IMR-90 (cell line): ENCODE results near the gene ALKBH3. TPM values are rescaled to one million over a fixed set of nuclear protein-coding genes. Genes with fewer than 3 reads are reported as not detected.

Source experiments
- ATAC-seq: fragments of 200-7000 bp; cut with Tn5 transposase; 2 replicates; pipeline ENCODE4 v1.9.1; 2020; ENCODE audit warnings: low read depth, mild to moderate bottlenecking, moderate library complexity
- BruUV-seq: library from RNA; stranded (reverse); fragments of 400-500 nt; replicated peaks from 2 replicates; lab custom pipeline; 2021; lab: Mats Ljungman, UMichigan
- CTCF ChIA-PET: fragments of 300-600 bp; formaldehyde crosslinking; extraction: SDS; loops from one replicate; lab custom pipeline; 2021; ENCODE audit warnings: antibody characterized with exemption; lab: Yijun Ruan, JAX
- POLR2A ChIA-PET: fragments of 300-600 bp; sonication (Branson Sonifier 250); formaldehyde crosslinking; loops from one replicate; lab custom pipeline; 2022; ENCODE audit warnings: antibody characterized with exemption; ENCODE audit not compliant: unreplicated experiment; lab: Charles Lee
- DNase-seq: peaks from one replicate; pipeline ENCODE4 v3.0.0; 2013
- H2AFZ ChIP-seq: replicated peaks from 2 replicates; pipeline ENCODE3; 2013; ENCODE audit warnings: low read length, mild to moderate bottlenecking; ENCODE audit not compliant: poor library complexity
- H2AK5ac ChIP-seq: 2 replicates; pipeline ENCODE4 v1.6.1; 2013; ENCODE audit warnings: low read depth, low read length, inconsistent platforms
- H2AK9ac ChIP-seq: replicated peaks from 2 replicates; pipeline ENCODE3; 2013; ENCODE audit warnings: mild to moderate bottlenecking, low read depth, low read length, moderate library complexity; ENCODE audit not compliant: poor library complexity
- H2BK120ac ChIP-seq: 2 replicates; pipeline ENCODE4 v1.6.1; 2013; ENCODE audit warnings: low read depth, low read length, inconsistent platforms
- H2BK15ac ChIP-seq: 3 replicates; pipeline ENCODE4 v1.6.1; 2013; ENCODE audit warnings: low read depth, low read length, inconsistent platforms
- H2BK20ac ChIP-seq: 2 replicates; pipeline ENCODE4 v1.6.1; 2013; ENCODE audit warnings: low read depth, mild to moderate bottlenecking, inconsistent platforms, low read length, moderate library complexity
- H2BK5ac ChIP-seq: 2 replicates; pipeline ENCODE4 v1.6.1; 2013; ENCODE audit warnings: mild to moderate bottlenecking, low read depth, low read length, inconsistent platforms; ENCODE audit not compliant: poor library complexity, severe bottlenecking
- H3K14ac ChIP-seq: replicated peaks from 2 replicates; pipeline ENCODE4 v1.6.1; 2013; ENCODE audit warnings: low read depth, low read length, inconsistent platforms
- H3K18ac ChIP-seq: 2 replicates; pipeline ENCODE4 v1.6.1; 2013; ENCODE audit warnings: low read depth, low read length, control low read depth
- H3K23ac ChIP-seq: 2 replicates; pipeline ENCODE4 v1.6.1; 2013; ENCODE audit warnings: low read depth, low read length, inconsistent platforms
- H3K27ac ChIP-seq: 2 replicates; pipeline ENCODE4 v1.5.1; 2013; ENCODE audit warnings: mild to moderate bottlenecking, control low read depth, low read length; ENCODE audit not compliant: insufficient read depth
- H3K27me3 ChIP-seq: 2 replicates; pipeline ENCODE4 v1.6.1; 2013; ENCODE audit warnings: low read length; ENCODE audit not compliant: control insufficient read depth, insufficient read depth
- H3K36me3 ChIP-seq: 2 replicates; pipeline ENCODE4 v1.6.1; 2013; ENCODE audit warnings: low read length, mixed read lengths; ENCODE audit not compliant: control insufficient read depth, insufficient read depth
- H3K4ac ChIP-seq: 2 replicates; pipeline ENCODE4 v1.6.1; 2013; ENCODE audit warnings: low read depth, low read length, inconsistent platforms
- H3K4me1 ChIP-seq: 2 replicates; pipeline ENCODE4 v1.6.1; 2013; ENCODE audit warnings: low read length, mixed read lengths; ENCODE audit not compliant: control insufficient read depth, insufficient read depth
- H3K4me2 ChIP-seq: 2 replicates; pipeline ENCODE4 v1.6.1; 2013; ENCODE audit warnings: low read depth, mild to moderate bottlenecking, control low read depth, low read length, moderate library complexity
- H3K4me3 ChIP-seq: 2 replicates; pipeline ENCODE4 v1.5.1; 2013; ENCODE audit warnings: low read depth, mild to moderate bottlenecking, control low read depth, low read length, moderate library complexity; ENCODE audit not compliant: insufficient read depth
- H3K56ac ChIP-seq: 2 replicates; pipeline ENCODE4 v1.6.1; 2013; ENCODE audit warnings: low read length, inconsistent platforms; ENCODE audit not compliant: insufficient read depth; ENCODE audit errors: extremely low read depth
- H3K79me1 ChIP-seq, 2 experiments: 2 replicates each; pipeline ENCODE4 v1.6.1; 2013; ENCODE audit warnings: low read length in 2 of 2, inconsistent platforms in 1 of 2, low read depth in 1 of 2
- H3K9ac ChIP-seq: 2 replicates; pipeline ENCODE4 v1.6.1; 2013; ENCODE audit warnings: low read depth, low read length, control low read depth
- H3K9me1 ChIP-seq: 2 replicates; pipeline ENCODE4 v1.6.1; 2013; ENCODE audit warnings: low read length, inconsistent platforms; ENCODE audit not compliant: insufficient read depth
- H3K9me3 ChIP-seq: 2 replicates; pipeline ENCODE4 v1.6.1; 2013; ENCODE audit warnings: low read length; ENCODE audit not compliant: control insufficient read depth, insufficient read depth
- H4K20me1 ChIP-seq: 2 replicates; pipeline ENCODE4 v1.6.1; 2013; ENCODE audit warnings: low read length, inconsistent platforms; ENCODE audit not compliant: insufficient read depth
- H4K5ac ChIP-seq: 2 replicates; pipeline ENCODE4 v1.6.1; 2013; ENCODE audit warnings: mild to moderate bottlenecking, low read depth, low read length, control low read depth
- H4K8ac ChIP-seq, 2 experiments: 2 replicates each; pipeline ENCODE4 v1.6.1; 2013; ENCODE audit warnings: low read depth in 2 of 2, low read length in 2 of 2, control low read depth in 1 of 2, inconsistent platforms in 1 of 2
- H4K91ac ChIP-seq: 2 replicates; pipeline ENCODE4 v1.6.1; 2013; ENCODE audit warnings: low read depth, low read length, inconsistent platforms; ENCODE audit not compliant: insufficient read depth
- BHLHE40 ChIP-seq: fragments of 150-350 bp; IDR thresholded peaks from 2 replicates; pipeline ENCODE4 v1.6.1; 2016; ENCODE audit warnings: mild to moderate bottlenecking, low read depth, low read length
- CEBPB ChIP-seq: IDR thresholded peaks from 2 replicates; pipeline ENCODE4 v1.6.1; 2012; ENCODE audit warnings: low read depth, low read length, improper control_type of control experiment
- CHD1 ChIP-seq: IDR thresholded peaks from 2 replicates; pipeline ENCODE4 v1.6.1; 2012; ENCODE audit warnings: low read depth, low read length, improper control_type of control experiment
- CTCF ChIP-seq: conservative IDR thresholded peaks from 2 replicates; pipeline ENCODE4 v1.5.1; 2012; ENCODE audit warnings: mild to moderate bottlenecking, low read depth, low read length, improper control_type of control experiment
- ELK1 ChIP-seq: fragments of 150-350 bp; IDR thresholded peaks from 2 replicates; pipeline ENCODE4 v1.6.1; 2016; ENCODE audit warnings: low read depth, mild to moderate bottlenecking, low read length, moderate library complexity, borderline replicate concordance
- FOS ChIP-seq: fragments of 150-350 bp; IDR thresholded peaks from 2 replicates; pipeline ENCODE4 v1.6.1; 2016; ENCODE audit warnings: low read depth, low read length
- MAFK ChIP-seq: IDR thresholded peaks from 2 replicates; pipeline ENCODE4 v1.6.1; 2012; ENCODE audit warnings: low read depth, low read length, improper control_type of control experiment
- MAZ ChIP-seq: IDR thresholded peaks from 2 replicates; pipeline ENCODE4 v1.6.1; 2012; ENCODE audit warnings: low read depth, mild to moderate bottlenecking, low read length, improper control_type of control experiment, moderate library complexity, borderline replicate concordance
- MXI1 ChIP-seq: IDR thresholded peaks from 2 replicates; pipeline ENCODE4 v1.6.1; 2012; ENCODE audit warnings: low read depth, mild to moderate bottlenecking, low read length, moderate library complexity, borderline replicate concordance
- NFE2L2 ChIP-seq: fragments of 150-350 bp; IDR thresholded peaks from 2 replicates; pipeline ENCODE4 v1.6.1; 2016; ENCODE audit warnings: low read depth, mild to moderate bottlenecking, low read length
- POLR2A ChIP-seq: IDR thresholded peaks from 2 replicates; pipeline ENCODE4 v1.6.1; 2012; ENCODE audit warnings: mild to moderate bottlenecking, low read depth, low read length
- RAD21 ChIP-seq: IDR thresholded peaks from 2 replicates; pipeline ENCODE4 v1.6.1; 2012; ENCODE audit warnings: low read length, improper control_type of control experiment
- RCOR1 ChIP-seq: IDR thresholded peaks from 2 replicates; pipeline ENCODE4 v1.6.1; 2012; ENCODE audit warnings: mild to moderate bottlenecking, low read length, improper control_type of control experiment; ENCODE audit not compliant: insufficient replicate concordance
- RFX5 ChIP-seq: IDR thresholded peaks from 2 replicates; pipeline ENCODE4 v1.8.0; 2012; ENCODE audit warnings: low read depth, mild to moderate bottlenecking, low read length, moderate library complexity
- SMC3 ChIP-seq: fragments of 150-350 bp; IDR thresholded peaks from 2 replicates; pipeline ENCODE4 v1.6.1; 2016; ENCODE audit warnings: low read depth, mild to moderate bottlenecking, antibody characterized with exemption, low read length, moderate library complexity
- USF2 ChIP-seq: fragments of 150-350 bp; IDR thresholded peaks from 2 replicates; pipeline ENCODE4 v1.6.1; 2017; ENCODE audit warnings: mild to moderate bottlenecking, antibody characterized with exemption, low read length, low read depth
- dilution Hi-C: fragments of 300-500 bp; cut with HindIII; formaldehyde crosslinking; loops from one replicate; pipeline ENCODE4 v1.14.3; 2018; ENCODE audit warnings: low sequenced_read_pairs; ENCODE audit not compliant: unreplicated experiment
- in situ Hi-C: fragments of 300-500 bp; cut with MboI; formaldehyde crosslinking; loops from 3 replicates; pipeline ENCODE4 v1.14.3; 2019; ENCODE audit warnings: low sequenced_read_pairs, inconsistent platforms, mixed read lengths
- intact Hi-C: fragments of 100-400 bp; cut with micrococcal nuclease; formaldehyde crosslinking; loops from 2 replicates; pipeline ENCODE4 v1.10.0; 2022
- polyA plus RNA-seq, 3 experiments: library from polyadenylated mRNA; depleted of rRNA; stranded (reverse); fragments of >200 nt; gene quantifications; 2 replicates each; pipeline ENCODE4 v1.2.3, GENCODE V29; 2012; ENCODE audit warnings: low replicate concordance in 1 of 3
- total RNA-seq: library from RNA; depleted of rRNA; stranded (reverse); fragments of >200 nt; gene quantifications from 2 replicates; pipeline ENCODE4 v1.2.3, GENCODE V29; 2012

The ALKBH3 gene
- total and polyA plus RNA-seq, 2 of the 4 experiments (the other 2 are of a cell fraction): 27.7 to 62.9 TPM

GRCh38 chr11:43918662-43919061 lies 38.0 kb downstream of the ALKBH3 start:
- no peak overlapping the region for H3K27ac ChIP-seq
- peaks cover 21% of the 10 kb centered on the region for H4K20me1 ChIP-seq
- H3K4me2 ChIP-seq: no peak overlapping the region
- in situ Hi-C loops (no loop called here), dilution Hi-C loops (loop anchor here (25.0 kb wide), 1 partner anchor 119 kb away; the partner anchor contains the start of gene ACCSL), intact Hi-C loops (no loop called here)
- ChIA-PET CTCF (interaction anchor here (0.6 to 1.0 kb wide), 2 partner anchors 14 to 1452 kb away, joined by 3 read pairs; no protein-coding TSS in a partner anchor), POLR2A (no interaction called here)
- H2BK15ac ChIP-seq: no peak overlapping the region
- no peak overlapping the region; the same call in 1 of the 2 replicates for H2AK5ac ChIP-seq
- no peak overlapping the region for H3K4ac ChIP-seq
- no peak overlapping the region for H4K8ac ChIP-seq
- no peak overlapping the region for H4K5ac ChIP-seq
- H2BK5ac ChIP-seq: no peak overlapping the region
- no peak overlapping the region for H3K14ac ChIP-seq
- TF ChIP-seq CHD1: no peak
- TF ChIP-seq RCOR1: no peak
- TF ChIP-seq CTCF: no peak
- no peak for TF ChIP-seq MXI1
- no peak for TF ChIP-seq RAD21
- no peak for TF ChIP-seq CEBPB
- TF ChIP-seq NFE2L2: no peak
- TF ChIP-seq SMC3: no peak
- no peak for TF ChIP-seq USF2
- no peak for TF ChIP-seq MAZ
- no peak for TF ChIP-seq BHLHE40
- no peak for TF ChIP-seq FOS
- TF ChIP-seq MAFK: no peak
- TF ChIP-seq POLR2A: no peak
- no peak for TF ChIP-seq ELK1
- no peak for TF ChIP-seq RFX5
- no peak overlapping the region for H3K23ac ChIP-seq
- no peaks in the 10 kb centered on the region for H3K27me3 ChIP-seq
- no peak overlapping the region for H2BK120ac ChIP-seq
- DNase-seq: no peak
- no peak overlapping the region for H3K56ac ChIP-seq
- peaks cover 2 to 7% of the 10 kb centered on the region in 2 experiments; a peak in 1 of 4 replicates for H3K79me1 ChIP-seq
- no peak overlapping the region for H2AFZ ChIP-seq
- H3K9ac ChIP-seq: no peak overlapping the region
- H4K91ac ChIP-seq: no peak overlapping the region
- peaks cover 5% of the 10 kb centered on the region for H3K36me3 ChIP-seq
- ATAC-seq: no peak
- H2BK20ac ChIP-seq: no peak overlapping the region
- no peaks in the 10 kb centered on the region for H3K9me3 ChIP-seq
- H3K18ac ChIP-seq: no peak overlapping the region; the same call in 1 of the 2 replicates
- no TSS peak for BruUV-seq
- H2AK9ac ChIP-seq: no peak overlapping the region
- H3K9me1 ChIP-seq: peaks cover 20% of the 10 kb centered on the region
- H3K4me1 ChIP-seq: peaks cover 26% of the 10 kb centered on the region
- no peak overlapping the region for H3K4me3 ChIP-seq
